GM21619 (cell line): Measurements from ENCODE around the gene CMYA5.
"Not testable (repeated sequence)": the region's sequence is repeated elsewhere in the genome, so short reads cannot be mapped to it uniquely, and the experiment has no call there.

Experiments
- ATAC-seq: cut with Tn5 transposase; IDR thresholded peaks from one replicate; pipeline ENCODE4 v1.9.1; 2021; ENCODE audit not compliant: unreplicated experiment

CMYA5 gene

GRCh38 chr5:79689541-79690466 lies at the start of gene CMYA5:
CMYA5 (plus strand) TSS chr5:79689836; CDS start chr5:79689908, 72 bp downstream.
- no peak for ATAC-seq

- ATAC-seq = no peak
These were observed 49.0 kb upstream of the CMYA5 start for GRCh38 chr5:79640571-79641055.

- ATAC-seq = no peak
These were observed 48.2 kb upstream of the CMYA5 start for GRCh38 chr5:79641414-79641813.

GRCh38 chr5:79642210-79642609 lies 47.4 kb upstream of the CMYA5 start:
- ATAC-seq = no peak

GRCh38 chr5:79653843-79654242 lies 35.8 kb upstream of the CMYA5 start:
- no peak for ATAC-seq

- ATAC-seq = no peak
These were observed 26.4 kb upstream of the CMYA5 start for GRCh38 chr5:79663212-79663611.

GRCh38 chr5:79666758-79667157 lies 22.9 kb upstream of the CMYA5 start:
- ATAC-seq = no peak

GRCh38 chr5:79672392-79672791 lies 17.2 kb upstream of the CMYA5 start:
- ATAC-seq = no peak

- not testable (repeated sequence) for ATAC-seq
These were observed 13.3 kb upstream of the CMYA5 start for GRCh38 chr5:79676354-79676753.

- not testable (repeated sequence) for ATAC-seq
These were observed 7.5 kb upstream of the CMYA5 start for GRCh38 chr5:79682102-79682501.

GRCh38 chr5:79684782-79685181 lies 4.9 kb upstream of the CMYA5 start:
- ATAC-seq = no peak

- no peak for ATAC-seq
These were observed 4.0 kb upstream of the CMYA5 start for GRCh38 chr5:79685627-79686026.

- no peak for ATAC-seq
These were observed 2.8 kb upstream of the CMYA5 start for GRCh38 chr5:79686799-79687198.

- ATAC-seq = no peak
These were observed 1.7 kb upstream of the CMYA5 start for GRCh38 chr5:79687889-79688288.

- no peak for ATAC-seq
These were observed 1.4 kb downstream of the CMYA5 start for GRCh38 chr5:79691007-79691406.

GRCh38 chr5:79692596-79692995 lies 3.0 kb downstream of the CMYA5 start:
- ATAC-seq = no peak

GRCh38 chr5:79694183-79694582 lies 4.5 kb downstream of the CMYA5 start:
- ATAC-seq = no peak

- no peak for ATAC-seq
These were observed 5.0 kb downstream of the CMYA5 start for GRCh38 chr5:79694652-79695051.

- ATAC-seq = no peak
These were observed 5.9 kb downstream of the CMYA5 start for GRCh38 chr5:79695526-79695925.

GRCh38 chr5:79697222-79698170 lies 7.9 kb downstream of the CMYA5 start:
- ATAC-seq = no peak

GRCh38 chr5:79699763-79700400 lies 10.2 kb downstream of the CMYA5 start:
- peak; percentile 86 for ATAC-seq
